HEK293T (cell line): ENCODE results near the gene DNAH9.
A peak's percentile ranks its signal among the peaks of the same experiment; 100 is the strongest.

ENCODE experiments used
- CTCF ChIA-PET: fragments of 350-600 bp; formaldehyde crosslinking; extraction: SDS; loops from one replicate; lab custom pipeline; 2021; ENCODE audit warnings: antibody characterized with exemption, inconsistent platforms; lab: Yijun Ruan, JAX
- POLR2A ChIA-PET: fragments of 350-600 bp; formaldehyde crosslinking; extraction: SDS; loops from one replicate; lab custom pipeline; 2020; ENCODE audit warnings: antibody characterized with exemption, inconsistent platforms; lab: Yijun Ruan, JAX
- DNase-seq: peaks from one replicate; pipeline ENCODE4 v3.0.0; 2012; ENCODE audit warnings: mixed read lengths; ENCODE audit errors: extremely low spot score
- ARNT ChIP-seq: fragments of 450-650 bp; IDR thresholded peaks from 2 replicates; pipeline ENCODE4 v1.6.1; 2017; ENCODE audit warnings: mild to moderate bottlenecking
- BHLHE40 ChIP-seq: fragments of 450-650 bp; IDR thresholded peaks from 2 replicates; pipeline ENCODE4 v1.6.1; 2016; ENCODE audit warnings: mild to moderate bottlenecking, moderate library complexity, borderline replicate concordance
- CTBP1 ChIP-seq: fragments of 450-650 bp; IDR thresholded peaks from 2 replicates; pipeline ENCODE4 v1.6.1; 2016; ENCODE audit warnings: borderline replicate concordance
- ELF4 ChIP-seq: fragments of 450-650 bp; IDR thresholded peaks from 2 replicates; pipeline ENCODE4 v1.6.1; 2017; ENCODE audit warnings: antibody characterized with exemption
- FOXA1 ChIP-seq: fragments of 450-650 bp; IDR thresholded peaks from 2 replicates; pipeline ENCODE4 v1.6.1; 2016; ENCODE audit warnings: mild to moderate bottlenecking
- FOXK2 ChIP-seq: fragments of 450-650 bp; IDR thresholded peaks from 2 replicates; pipeline ENCODE4 v1.6.1; 2016; ENCODE audit warnings: mild to moderate bottlenecking
- FOXM1 ChIP-seq: fragments of 450-650 bp; IDR thresholded peaks from 2 replicates; pipeline ENCODE4 v1.6.1; 2017; ENCODE audit warnings: mild to moderate bottlenecking, borderline replicate concordance
- HDGF ChIP-seq: fragments of 450-650 bp; IDR thresholded peaks from 2 replicates; pipeline ENCODE4 v1.6.1; 2017; ENCODE audit warnings: antibody characterized with exemption, borderline replicate concordance
- L3MBTL2 ChIP-seq: fragments of 450-650 bp; conservative IDR thresholded peaks from 2 replicates; pipeline ENCODE4 v1.6.1; 2016; ENCODE audit warnings: mild to moderate bottlenecking
- LEF1 ChIP-seq: fragments of 450-650 bp; IDR thresholded peaks from 2 replicates; pipeline ENCODE4 v1.6.1; 2017; ENCODE audit warnings: mild to moderate bottlenecking, borderline replicate concordance
- NFRKB ChIP-seq: fragments of 450-650 bp; IDR thresholded peaks from 2 replicates; pipeline ENCODE4 v1.6.1; 2016; ENCODE audit warnings: mild to moderate bottlenecking, moderate library complexity
- SP1 ChIP-seq: fragments of 450-650 bp; IDR thresholded peaks from 2 replicates; pipeline ENCODE4 v1.6.1; 2017
- SUZ12 ChIP-seq: fragments of 450-650 bp; IDR thresholded peaks from 2 replicates; pipeline ENCODE4 v1.6.1; 2016; ENCODE audit warnings: mild to moderate bottlenecking
- TARDBP ChIP-seq: fragments of 450-650 bp; IDR thresholded peaks from 2 replicates; pipeline ENCODE4 v1.6.1; 2016
- ZNF384 ChIP-seq: fragments of 450-650 bp; IDR thresholded peaks from 2 replicates; pipeline ENCODE4 v1.6.1; 2016
- TF ChIP-seq, protein P1 (sequence below): fragments of 450-650 bp; IDR thresholded peaks from 2 replicates; pipeline ENCODE4 v1.6.1; 2016

The DNAH9 gene

DNA sequence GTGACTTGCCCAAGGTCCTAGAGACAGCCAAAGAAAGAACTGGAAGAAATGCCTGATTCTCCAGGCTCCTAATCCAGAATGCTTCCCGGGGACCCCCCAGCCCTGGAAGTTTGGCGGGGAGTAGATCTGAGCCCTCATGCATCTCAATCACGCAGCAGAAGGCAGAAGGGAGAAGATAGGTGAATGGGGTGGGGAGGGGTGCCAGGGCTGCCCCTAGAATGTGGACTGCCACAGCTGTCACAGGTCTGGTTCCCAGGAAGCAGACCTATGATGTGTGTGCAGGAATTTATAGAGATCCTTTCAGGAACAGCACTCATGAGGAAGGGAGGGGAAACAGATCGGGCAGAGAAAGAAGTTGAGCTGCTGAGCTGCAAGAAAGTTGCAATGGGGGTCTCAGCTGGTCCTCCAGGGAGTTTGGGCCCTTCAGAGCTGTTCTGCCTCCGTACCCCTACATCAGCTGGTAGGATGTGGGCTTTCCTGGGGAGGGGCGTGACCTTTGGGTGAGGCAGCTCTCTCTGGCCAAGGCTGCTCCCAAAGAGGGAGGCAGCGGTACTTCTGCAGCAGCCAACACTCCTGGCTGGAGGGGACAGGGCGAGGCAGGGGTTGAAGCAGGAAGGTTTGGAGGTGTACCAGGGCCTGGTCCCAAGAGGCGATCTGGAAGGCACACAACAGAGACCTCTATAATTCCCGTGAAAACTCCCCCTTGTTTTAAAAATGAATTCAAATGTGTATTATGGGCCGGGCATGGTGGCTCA lies 43.4 kb downstream of the DNAH9 start:
- CTCF ChIA-PET: no interaction called here
- POLR2A ChIA-PET: no interaction called here
- TF ChIP-seq HDGF (no peak), SP1 (no peak), LEF1 (no peak), SUZ12 (no peak), FOXA1 (no peak), NFRKB (no peak), TARDBP (no peak), CTBP1 (no peak), FOXM1 (no peak), FOXK2 (no peak), ELF4 (no peak), L3MBTL2 (no peak)
- TF ChIP-seq, protein P1, sequence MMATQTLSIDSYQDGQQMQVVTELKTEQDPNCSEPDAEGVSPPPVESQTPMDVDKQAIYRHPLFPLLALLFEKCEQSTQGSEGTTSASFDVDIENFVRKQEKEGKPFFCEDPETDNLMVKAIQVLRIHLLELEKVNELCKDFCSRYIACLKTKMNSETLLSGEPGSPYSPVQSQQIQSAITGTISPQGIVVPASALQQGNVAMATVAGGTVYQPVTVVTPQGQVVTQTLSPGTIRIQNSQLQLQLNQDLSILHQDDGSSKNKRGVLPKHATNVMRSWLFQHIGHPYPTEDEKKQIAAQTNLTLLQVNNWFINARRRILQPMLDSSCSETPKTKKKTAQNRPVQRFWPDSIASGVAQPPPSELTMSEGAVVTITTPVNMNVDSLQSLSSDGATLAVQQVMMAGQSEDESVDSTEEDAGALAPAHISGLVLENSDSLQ: no peak
- DNase-seq: no peak

DNA sequence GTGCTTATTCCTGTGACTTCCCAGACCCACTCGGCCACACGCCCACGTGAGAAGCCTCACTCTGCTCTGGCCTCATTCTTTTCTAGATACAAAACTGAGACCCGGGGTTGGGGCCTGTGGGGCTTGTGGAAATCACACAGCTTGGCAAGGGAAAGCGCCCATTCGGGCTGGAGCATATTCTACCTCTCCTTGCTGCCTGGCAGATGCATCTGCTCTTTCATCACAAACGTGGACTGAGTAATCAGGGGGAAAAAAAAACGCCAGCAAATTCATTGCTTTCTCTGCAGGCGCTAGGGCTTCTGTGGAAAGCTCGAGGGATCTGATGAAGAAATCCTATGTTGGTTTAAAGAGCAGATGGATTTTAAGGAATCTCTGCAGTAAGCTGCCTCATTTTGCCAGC lies 44.4 kb downstream of the DNAH9 start:
- CTCF ChIA-PET: no interaction called here
- DNase-seq: no peak
- POLR2A ChIA-PET: no interaction called here
- TF ChIP-seq LEF1: no peak
- no peak for TF ChIP-seq L3MBTL2
- TF ChIP-seq ELF4: no peak
- no peak for TF ChIP-seq TARDBP
- TF ChIP-seq FOXM1: no peak
- TF ChIP-seq FOXA1: no peak
- no peak for TF ChIP-seq SP1
- no peak for TF ChIP-seq BHLHE40
- TF ChIP-seq CTBP1: no peak
- TF ChIP-seq SUZ12: no peak
- TF ChIP-seq ARNT: no peak
- TF ChIP-seq, protein P1: no peak
- TF ChIP-seq FOXK2: no peak
- TF ChIP-seq NFRKB: no peak
- TF ChIP-seq ZNF384: no peak
- TF ChIP-seq HDGF: no peak

DNA sequence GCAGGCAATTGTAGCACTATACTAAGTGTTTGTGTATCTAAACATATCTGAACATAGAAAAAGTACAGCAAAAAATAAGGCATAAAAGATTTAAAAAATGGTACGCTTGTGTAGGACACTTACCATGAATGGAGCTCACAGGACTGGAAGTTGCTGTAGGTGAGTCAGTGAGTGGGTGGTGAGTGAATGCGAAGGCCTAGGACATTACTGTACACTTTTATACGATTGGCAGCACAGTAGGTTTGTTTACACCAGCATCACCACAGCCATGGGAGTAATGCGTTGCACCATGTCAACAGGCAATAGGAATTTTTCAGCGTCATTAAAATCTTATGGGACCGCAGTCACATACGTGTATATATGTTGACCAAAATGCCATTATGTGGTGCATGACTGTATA lies 45.6 kb downstream of the DNAH9 start:
- ChIA-PET CTCF (interaction anchor here (0.6 to 1.6 kb wide), 5 partner anchors 8 to 268 kb away, joined by 3 to 8 read pairs (median 5); no protein-coding TSS in a partner anchor), POLR2A (no interaction called here)

DNA sequence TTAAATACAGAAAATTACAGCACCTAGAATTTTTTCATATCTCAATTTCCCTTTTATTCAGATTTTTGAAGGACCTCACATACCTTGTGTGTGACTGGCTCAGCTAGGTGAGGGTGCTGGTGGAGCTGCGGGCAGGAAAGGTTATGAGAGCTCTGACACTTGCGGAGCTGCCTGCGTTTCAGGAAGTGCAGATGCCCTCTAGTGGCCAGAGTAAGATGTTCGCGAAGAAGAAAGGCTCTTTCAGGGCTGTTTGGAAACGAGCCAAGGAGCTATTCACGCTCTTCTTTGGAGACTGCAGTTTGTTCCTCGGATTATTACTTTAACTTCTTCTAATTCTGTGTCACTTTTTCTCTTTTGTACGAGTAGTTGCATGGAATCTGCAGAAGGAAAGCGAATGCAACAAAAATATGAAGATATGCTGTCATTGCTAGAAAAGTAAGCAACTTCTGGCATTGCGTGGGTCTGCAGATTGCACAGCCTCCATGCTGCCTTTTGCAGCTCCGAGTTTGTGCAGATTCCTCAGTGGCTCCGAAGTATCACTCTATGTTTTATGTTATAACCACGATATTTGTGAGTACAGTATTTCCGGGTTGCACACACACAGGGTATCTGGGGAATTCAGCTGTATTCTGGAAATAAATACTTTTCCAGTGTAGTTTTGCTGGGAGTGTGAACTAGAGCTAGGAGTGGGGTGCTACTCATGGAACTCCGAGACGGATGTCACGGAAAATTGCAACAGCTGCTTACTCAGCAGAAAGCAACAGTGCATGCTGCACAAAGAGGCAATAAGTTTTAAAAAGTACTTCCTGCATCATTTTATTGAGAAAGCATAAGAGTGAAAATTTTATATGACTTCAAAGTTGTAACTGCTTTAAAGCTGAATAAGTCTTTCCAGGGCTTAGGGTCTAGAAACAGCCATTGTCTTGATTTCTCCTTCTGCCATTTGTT lies 46.3 kb downstream of the DNAH9 start:
- TF ChIP-seq ARNT (no peak), NFRKB (no peak), ZNF384 (no peak), SUZ12 (no peak), SP1 (no peak), HDGF (no peak), LEF1 (no peak), CTBP1 (no peak), FOXK2 (no peak), FOXM1 (no peak), L3MBTL2 (no peak), BHLHE40 (no peak), TARDBP (no peak), FOXA1 (no peak), ELF4 (no peak)
- TF ChIP-seq, protein P1: no peak
- ChIA-PET CTCF (interaction anchor here (0.6 to 1.6 kb wide), 6 partner anchors 9 to 268 kb away, joined by 3 to 8 read pairs (median 4); no protein-coding TSS in a partner anchor), POLR2A (no interaction called here)
- peak; percentile 71 for DNase-seq

More for the DNA sequence above, 45.6 kb downstream of the DNAH9 start:
- no peak for DNase-seq
- TF ChIP-seq TARDBP (no peak), ELF4 (no peak), ZNF384 (no peak), FOXA1 (no peak), ARNT (no peak), FOXM1 (no peak), HDGF (no peak), LEF1 (no peak), SP1 (no peak)

DNA sequence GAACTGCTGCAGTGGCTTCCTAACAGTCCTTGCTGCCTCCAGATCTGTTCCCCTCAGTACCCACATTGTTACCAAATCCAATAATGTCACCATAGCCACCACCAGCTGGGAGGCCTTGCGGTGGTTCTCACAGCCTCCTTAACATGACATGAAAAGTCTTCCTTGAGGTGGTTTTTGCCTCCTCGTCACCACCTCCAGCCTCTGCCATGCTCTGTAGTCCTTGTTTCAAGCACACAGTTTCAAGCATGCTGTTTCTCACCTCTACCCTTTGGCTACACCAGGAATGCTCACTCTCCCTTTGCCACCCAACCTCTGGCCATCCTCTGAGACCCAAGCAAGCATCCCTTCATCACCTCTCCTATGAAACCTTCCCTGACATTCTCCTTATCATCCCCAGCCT lies 47.2 kb downstream of the DNAH9 start:
- ChIA-PET CTCF (interaction anchor here (1.6 kb wide), 1 partner anchor 10 kb away, joined by 8 read pairs; no protein-coding TSS in a partner anchor), POLR2A (no interaction called here)
- DNase-seq: no peak
- TF ChIP-seq ARNT (no peak), FOXM1 (no peak), FOXK2 (no peak), SUZ12 (no peak), ELF4 (no peak), FOXA1 (no peak)
